LNCAP (cell line): ENCODE data around the gene MPV17.

Experiments
- TF ChIP-seq, protein P1 (sequence below): fragments of 450-650 bp; IDR thresholded peaks from 2 replicates; pipeline ENCODE4 v1.5.1; 2017; ENCODE audit warnings: mild to moderate bottlenecking

Gene MPV17

DNA sequence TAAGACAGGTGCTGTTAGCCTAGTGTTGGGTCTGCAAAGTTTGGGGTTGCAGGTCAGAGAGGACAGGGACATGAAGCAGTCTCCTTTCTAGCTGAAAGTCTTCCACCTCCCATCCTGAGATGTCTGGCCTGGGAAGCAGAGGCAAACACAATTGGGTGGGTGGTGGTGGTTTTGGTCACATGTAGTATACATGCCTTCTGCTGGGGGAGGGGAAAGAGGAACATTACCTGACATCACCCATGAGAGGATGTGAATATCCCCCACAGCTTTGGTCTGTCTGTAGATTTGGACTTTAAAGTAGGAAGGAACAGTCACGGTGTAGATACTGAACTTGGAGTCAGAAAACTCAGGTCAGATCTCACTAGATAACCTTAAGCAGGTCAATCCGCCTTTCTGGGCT, 52.2 kb downstream of the MPV17 start:
- TF ChIP-seq, protein P1, sequence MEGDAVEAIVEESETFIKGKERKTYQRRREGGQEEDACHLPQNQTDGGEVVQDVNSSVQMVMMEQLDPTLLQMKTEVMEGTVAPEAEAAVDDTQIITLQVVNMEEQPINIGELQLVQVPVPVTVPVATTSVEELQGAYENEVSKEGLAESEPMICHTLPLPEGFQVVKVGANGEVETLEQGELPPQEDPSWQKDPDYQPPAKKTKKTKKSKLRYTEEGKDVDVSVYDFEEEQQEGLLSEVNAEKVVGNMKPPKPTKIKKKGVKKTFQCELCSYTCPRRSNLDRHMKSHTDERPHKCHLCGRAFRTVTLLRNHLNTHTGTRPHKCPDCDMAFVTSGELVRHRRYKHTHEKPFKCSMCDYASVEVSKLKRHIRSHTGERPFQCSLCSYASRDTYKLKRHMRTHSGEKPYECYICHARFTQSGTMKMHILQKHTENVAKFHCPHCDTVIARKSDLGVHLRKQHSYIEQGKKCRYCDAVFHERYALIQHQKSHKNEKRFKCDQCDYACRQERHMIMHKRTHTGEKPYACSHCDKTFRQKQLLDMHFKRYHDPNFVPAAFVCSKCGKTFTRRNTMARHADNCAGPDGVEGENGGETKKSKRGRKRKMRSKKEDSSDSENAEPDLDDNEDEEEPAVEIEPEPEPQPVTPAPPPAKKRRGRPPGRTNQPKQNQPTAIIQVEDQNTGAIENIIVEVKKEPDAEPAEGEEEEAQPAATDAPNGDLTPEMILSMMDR: no peak

DNA sequence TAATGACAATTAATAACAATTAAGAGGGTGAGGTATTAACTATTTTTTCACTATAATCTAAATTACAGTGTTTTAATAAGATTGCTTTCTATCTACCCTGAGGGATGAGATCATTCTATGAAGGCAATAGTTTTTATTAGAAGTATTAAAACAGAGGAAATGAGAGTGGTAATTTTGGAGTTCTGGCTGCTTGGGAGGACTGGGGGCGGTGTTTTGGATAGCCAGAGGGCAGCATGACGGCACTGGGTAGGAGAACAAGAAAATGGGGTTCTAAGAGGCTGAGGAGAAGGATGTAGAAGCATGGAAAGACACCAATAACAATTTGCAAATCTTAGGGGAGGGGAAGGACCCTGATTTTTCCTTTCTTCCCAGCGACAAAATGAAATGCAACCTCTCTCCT, 52.8 kb downstream of the MPV17 start:
- TF ChIP-seq, protein P1: no peak

DNA sequence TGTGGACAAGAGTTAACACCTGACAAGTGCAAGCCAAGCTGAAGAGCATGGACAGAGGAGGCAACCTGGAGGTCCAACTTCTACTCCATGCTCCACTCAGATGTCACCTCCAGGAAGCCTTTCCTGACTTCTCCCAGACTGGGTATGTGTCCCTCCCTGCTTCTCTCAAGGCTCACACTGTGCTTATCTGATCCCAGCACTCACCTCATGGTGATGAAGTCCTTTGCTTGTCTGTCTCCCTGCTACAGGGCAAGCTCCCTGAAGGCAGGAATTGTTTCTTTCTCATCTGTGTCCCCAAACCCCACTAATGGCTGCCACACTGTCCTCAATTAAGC, 57.4 kb downstream of the MPV17 start:
- TF ChIP-seq, protein P1: no peak

DNA sequence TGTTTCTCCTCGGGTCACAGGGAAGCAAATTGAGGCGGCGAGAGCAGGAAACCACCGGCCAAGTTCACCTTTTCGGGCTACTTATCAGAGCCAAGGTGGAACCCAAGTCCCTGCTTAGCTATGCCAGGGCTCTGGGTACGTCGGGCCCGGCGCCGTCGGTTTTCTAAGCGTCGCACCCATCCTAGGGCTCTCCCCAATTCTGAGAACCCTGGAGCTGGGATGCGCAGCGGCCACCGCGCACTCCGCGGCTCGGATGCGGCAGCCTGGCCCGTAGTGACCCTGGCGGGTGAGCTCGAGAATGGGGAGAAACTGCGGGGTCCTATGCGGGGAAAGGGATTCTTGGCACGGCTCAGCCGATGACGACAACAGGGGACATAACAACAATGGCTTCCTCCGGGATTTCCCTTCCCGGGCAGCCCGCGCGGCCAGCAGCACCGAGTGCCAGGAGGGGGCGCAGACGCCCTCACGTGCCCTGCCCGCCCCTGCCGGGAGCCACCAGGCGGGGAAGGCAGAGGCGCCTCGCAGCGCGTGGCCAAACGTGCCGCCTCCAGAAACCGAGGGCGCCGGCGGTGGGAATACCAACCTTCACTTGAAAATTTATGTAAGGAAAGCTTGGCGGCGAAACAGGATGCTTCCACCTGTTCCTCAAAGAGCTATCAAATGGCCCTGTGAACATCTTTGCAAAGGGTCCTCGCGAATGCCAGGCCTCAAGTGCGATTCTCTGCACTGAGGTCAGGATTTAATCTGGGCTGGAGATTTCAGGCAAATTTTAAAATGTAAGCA, 58.0 kb downstream of the MPV17 start:
- TF ChIP-seq, protein P1: no peak

DNA sequence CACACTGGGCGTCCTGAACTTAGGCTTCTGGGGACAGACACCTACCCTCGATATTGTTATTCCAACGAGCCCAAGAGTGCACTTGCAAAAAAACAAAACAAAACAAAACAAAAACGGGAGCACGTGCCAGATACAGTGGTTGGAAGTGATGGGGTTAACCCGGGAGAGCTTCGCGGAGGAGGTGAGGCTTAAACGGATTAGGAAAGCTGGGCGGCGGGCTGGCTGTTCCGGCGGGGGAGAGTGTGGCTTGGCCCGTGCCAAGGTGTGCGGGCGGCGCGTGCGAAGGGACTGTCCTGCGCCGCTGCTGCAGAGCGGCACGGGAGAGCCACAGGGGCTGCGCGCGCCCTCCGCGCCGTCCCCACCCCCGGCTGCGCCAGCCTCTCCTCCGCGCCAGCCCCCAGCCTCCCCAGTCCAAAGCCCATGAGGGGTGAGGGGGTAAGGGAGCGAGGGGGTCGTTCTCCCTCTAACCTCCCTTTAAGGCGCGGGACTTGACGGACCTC, 58.6 kb downstream of the MPV17 start:
- TF ChIP-seq, protein P1: no peak

DNA sequence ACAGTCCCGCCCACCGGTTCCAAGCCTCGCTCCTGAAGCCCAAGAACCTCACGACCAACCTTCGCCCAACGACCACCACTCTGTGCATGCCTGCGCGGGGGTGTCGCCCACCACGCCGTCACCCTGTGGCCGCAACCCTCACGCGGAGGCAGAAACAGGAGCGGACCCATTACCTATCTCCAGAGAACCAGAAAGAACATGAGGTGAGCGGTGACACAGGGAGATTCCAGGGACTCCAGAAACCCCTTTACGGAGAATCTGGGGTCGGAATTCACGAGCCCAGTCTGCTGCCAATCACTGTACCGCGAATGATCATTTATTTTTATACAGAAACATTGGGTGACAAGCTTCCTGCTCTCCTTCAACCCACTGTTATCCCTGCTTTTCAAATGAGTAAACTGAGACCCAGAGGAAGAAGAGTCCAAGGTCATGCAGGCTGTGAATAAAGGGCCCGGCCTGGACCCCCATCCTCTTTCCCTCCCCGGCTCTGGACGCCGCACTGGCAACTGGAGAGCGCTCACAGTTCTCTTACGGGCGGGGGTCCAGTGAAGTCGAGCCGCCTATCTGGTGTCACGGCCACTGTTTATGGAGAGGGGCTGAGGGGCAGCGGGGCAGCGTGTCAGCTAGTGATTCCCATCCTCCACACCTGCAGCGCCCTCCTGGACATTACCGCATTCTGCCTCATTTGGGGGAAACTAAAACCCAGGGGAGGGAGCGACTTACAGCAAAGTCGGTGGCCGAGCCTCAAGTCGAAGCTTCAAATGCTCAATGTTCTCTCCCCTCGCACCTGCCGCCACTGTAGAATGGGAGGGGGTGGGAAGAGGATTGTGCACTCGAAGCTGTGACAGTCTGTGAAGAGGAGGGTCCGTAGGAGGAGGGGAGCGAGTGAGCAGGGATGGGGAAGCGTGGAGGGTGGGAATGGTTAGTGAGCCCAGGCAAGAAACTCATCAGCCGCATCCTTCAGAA, 59.3 kb downstream of the MPV17 start:
- TF ChIP-seq, protein P1: no peak

DNA sequence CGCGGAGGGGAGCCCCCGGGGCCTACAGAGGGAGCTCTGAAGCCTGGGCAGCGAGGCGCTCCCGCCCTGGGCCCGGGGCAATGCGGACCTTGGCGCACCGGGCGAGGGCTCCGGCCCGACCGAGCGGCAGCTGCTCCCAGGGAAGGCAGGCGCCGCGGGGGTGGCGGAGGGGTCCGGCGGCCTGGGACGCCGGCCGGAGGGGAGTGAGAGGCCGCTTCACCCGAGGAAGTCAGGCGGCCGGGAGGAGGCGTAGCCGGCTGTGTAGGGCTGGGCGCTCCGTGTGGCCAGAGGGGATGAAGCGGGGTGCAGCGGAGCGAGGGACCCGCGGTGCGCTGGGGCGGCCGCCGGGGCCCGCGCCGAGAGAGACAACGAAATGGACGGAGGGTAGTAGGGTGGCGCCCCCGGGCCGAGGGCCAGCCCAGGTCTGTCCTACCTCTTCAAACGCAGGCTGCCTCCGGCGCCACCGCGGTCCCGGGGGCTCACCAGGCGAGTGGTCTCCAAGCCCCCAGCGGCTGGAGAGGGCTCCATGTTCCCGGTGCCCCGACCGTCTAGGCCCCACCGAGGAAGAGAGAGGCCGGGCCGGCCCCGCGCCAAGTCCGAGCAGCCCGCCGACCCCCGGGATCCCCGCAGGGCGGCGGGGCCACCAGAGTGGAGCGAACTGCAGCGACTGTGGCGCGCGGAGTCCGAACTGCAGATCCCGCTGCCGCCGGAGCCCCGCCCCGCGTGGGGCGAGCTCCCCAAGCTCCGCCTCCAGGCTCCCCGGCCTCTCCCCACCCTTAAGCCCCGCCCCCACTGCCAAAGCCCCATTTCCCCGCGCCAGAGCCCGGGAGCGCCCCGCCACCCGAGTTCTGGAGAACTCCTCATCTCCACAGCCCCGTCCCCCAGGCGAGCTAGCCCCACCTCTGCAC, 60.3 kb downstream of the MPV17 start, which contains the start of gene SLC30A3:
Gene SLC30A3, minus strand, starts transcription at position 669 of the 908 bp plus-strand sequence. Its CDS starts 141 bp downstream, at position 528.
- TF ChIP-seq, protein P1: no peak
